Measurements from ENCODE around the gene TSPO.

The TSPO gene

DNA sequence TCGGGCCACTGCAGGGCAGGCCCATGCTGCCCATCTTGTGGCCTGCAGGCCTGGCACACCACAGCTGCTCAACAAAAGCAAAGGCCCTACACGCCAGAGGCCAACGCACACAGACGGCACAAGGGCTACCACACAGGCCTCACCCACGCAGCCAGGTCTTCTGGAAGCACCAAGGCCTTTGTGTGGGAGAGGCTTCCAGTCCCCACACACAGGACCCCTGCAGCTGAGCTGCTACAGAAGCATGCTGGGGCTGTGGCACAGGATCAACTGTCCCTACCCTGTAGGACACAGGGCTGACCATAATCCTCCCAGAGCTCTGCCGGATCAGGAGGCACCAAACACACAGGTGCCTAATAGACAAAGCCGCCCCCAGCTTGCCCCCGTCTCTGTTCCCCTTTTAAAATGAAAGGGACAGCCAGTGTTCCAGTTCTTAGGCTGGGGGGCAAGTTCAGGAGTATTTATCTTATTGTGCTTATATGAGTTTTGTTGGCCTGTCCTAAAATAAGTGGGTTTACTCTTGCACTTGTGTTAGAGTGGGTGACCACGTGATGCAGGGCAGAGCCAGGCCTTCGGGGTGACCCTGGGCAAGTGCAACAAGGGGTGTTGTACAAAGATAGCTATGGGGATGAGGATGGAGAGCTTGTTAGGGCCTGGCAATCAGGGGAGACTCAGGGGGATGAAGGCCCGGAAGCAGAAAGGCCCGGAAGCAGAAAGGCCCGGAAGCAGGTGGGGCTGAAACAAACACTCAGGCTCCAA lies 30.1 kb downstream of the TSPO start:
- no peak for DNase-seq

GRCh38 chr22:43182118-43182517 lies 30.8 kb downstream of the TSPO start:
- DNase-seq = no peak

DNA sequence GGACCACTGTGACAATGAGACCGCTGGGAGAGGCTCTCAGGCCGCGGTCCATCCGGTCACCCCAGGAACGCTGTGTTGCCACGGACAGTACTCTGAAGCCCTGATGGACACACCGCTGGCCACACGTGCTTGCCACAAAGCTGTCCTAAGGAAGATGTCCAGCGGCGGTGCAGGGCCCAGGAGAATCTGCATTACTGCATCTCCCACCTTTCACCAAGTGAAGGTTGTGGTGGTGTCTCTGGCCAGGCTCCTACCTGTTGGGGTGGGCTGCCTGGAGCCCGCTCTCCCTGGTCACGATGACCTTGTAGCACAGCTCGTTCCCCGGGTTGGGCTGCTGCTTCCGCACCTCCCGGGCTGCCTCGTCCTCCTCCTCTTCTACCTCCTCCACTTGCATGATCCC lies 31.4 kb downstream of the TSPO start:
- DNase-seq = no peak

DNA sequence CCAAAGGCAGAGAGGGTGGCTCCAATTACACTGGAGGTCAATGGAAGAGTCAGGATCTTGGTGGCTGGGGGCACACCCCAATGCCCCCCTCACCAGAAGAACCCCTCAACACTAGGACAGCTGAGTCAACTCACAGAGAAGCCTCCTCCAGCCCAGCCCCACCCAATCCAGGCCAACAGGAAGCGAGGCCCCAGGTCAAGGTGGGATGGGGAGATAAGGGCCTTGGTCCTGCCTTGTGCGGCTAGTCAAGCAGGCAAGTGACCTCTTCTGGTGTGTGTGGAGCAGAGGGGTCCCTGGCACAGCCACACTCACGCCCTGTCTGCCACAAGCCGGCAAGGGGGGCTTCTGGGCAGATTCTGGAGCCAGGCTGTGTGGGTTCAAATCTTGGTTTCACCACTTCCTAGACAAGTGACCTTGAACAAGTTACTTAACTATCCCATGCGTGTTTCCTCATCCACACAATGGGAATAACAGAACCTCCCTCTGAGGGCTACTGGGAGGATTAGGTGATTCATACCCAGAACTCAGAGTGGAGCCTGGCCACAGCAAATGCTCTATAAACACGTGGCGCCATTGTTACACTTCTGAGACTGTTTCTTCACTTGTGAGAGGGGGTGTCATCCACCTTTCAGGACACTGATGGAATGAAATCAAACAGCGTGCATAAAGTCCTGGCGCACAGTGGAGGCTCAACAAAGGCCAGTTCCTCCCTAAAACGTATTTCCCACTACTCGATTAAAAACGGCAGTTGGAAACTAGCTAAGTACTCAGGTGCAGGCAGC lies 32.3 kb downstream of the TSPO start:
- DNase-seq = no peak

DNA sequence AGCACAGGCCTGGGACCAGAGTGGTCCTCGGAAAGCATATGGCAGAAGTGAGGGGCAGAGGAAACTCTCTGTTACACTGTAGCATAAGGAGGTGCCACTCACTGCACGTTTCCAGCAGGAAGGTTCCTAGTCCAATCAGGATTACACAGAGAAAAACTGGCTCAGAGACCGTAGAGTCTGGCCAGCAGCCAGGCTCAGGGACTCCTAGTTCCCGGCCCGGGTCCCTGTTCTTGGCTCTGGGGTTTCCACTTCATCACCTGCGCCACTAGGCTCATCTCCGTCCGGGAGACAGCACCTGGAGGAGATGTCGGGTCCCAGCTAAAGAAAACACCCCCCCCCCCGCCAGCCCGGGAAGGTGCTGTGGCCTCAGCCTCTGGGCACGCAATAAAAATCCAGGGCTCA lies 34.5 kb downstream of the TSPO start:
- DNase-seq = no peak

DNA sequence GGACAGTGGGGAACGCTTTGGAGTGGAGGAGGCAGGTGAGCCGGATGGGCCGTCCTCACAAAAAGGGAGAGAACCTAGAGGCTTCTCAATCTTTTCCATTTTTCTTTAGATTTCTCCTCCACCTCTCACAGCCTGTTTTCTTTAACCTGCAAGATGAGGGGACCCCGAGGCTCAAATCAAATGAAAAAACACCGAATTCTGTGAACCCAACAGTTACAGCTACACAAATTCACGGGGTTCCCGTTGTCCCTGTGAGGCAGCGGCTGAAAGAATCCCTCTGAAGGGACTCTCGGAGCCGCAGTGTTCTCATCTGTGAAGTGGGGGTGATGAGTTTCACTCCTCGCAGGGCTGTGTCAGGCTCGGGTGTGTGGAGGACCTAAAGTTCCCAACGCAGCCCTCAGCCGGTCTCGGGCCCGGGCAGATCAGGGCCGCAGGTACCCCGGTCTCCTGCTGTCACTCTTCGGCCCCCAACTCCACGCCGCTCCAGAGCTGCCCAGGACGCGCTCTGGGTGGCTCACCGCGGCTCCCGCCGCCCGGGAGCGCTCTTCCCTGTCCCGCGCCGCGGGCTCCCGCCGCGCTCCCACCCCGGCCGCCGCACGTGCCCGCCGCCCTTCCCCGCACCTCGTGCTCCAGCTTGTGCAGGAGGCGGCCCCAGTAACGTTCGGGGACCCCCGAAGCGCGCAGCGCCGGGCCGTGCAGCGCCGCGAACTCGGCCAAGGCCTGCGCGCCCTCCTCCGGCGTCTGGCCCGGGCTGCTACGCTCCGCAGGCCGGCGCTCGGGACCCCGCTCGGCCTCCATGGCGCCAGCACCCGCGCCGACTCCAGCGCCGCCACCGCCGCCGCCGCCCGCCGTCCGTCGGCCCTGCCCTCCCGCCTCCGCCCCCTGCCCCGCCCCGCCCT lies 35.2 kb downstream of the TSPO start, which contains the start of gene TTLL12:
TTLL12 (minus strand) TSS at position 863 of the 899 bp plus-strand sequence; CDS start at position 798, 65 bp downstream.
- no peak for DNase-seq

GRCh38 chr22:43187171-43188099 lies 36.1 kb downstream of the TSPO start:
- peak; percentile 80 for DNase-seq

DNA sequence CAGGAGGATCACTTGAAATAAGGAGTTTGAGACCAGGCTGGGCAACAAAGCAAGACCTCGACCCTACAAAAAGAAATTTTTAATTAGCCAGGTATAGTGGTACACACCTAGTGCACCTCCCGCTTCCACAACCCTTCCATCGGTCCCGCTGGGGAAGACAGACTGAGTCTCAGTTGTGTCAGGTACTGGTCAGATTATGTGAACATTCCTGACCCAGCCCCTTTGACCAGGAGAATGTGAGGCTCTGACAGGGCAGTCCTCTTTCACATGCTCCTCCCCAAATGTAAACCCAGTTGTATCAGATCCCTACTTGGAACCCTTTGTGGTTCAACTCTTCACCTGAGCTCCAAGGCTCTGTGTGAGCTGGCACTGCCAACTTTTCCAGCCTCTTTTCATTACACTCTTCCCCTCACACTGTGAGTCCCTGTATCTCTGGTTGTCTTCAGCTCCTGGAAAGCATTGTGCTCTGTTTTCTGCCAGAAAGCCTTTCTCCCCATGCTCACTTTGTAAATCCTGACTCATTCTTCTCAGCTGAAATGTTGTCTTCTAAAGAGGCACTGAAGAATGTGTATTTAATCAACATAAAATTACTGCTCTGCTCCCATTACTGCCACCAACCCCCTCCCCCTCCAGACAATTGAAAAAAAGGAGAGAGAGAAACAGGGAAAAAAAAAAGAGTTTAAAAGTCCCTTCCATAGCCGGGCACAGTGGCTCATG lies 37.6 kb downstream of the TSPO start:
- no peak for DNase-seq

GRCh38 chr22:43191831-43192230 lies 40.5 kb downstream of the TSPO start:
- no peak for DNase-seq

- DNase-seq = no peak
These were observed 46.0 kb downstream of the TSPO start for GRCh38 chr22:43197271-43197941.

DNA sequence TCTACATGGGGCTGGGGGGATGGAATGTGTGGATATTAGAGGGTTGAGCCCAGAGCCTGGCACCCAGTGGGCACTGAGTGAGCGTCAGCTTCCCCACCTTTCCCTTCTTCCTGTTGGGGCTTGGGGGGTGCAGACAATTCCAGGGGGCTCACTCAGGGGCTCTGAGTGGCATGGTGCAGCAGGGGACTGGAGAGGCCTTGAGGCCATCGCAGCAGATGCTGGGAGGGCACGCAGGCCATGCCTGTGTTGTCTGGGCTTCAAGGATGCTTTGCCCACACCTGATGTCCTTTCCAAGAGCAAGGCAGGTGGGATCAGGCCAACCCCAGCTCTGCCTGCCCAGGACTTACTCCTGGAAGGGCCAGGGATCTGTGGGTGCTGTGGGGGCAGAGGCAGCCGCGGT lies 46.8 kb downstream of the TSPO start:
- no peak for DNase-seq

GRCh38 chr22:43198936-43199335 lies 47.6 kb downstream of the TSPO start:
- no peak for DNase-seq

DNA sequence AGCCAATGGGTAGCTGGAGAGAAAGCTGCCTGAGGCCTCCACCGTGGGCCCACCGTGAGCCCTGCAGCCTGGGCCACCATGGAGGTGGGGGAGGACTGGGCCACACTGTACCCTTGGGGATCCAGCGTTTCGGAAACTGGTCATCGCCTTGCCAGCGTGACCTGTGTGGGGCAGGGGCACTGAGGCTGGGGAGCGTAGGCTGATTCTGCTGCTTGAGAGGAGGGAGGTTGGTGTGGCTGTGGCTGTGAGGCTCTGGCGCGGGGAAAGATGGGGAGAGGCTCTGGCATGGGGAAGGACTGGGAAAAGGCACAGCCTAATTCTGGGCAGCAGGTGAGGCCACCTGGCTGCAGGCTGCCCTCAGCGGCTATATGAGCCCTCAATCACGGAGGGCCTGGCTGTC lies 48.2 kb downstream of the TSPO start:
- DNase-seq = no peak

DNA sequence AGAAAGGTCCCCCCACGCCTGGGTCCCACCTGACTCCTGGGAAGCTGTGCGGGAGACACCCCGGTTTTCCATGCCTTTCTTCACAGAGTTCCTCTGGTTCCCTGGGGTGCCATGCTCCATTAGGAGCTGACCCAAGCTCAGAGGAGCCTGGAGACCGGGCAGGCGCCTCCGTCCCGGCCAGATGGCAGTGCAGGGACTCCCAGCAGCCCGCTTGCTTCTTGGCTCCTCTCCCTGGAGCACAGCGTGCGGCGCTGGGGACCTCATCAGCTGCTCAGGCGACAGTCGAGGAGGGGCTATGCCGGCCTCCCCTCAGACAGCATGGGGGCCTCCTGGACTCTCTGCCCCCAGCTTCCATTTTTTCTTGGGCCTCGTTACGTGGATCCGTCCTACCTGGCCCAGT lies 48.7 kb downstream of the TSPO start:
- no peak for DNase-seq

GRCh38 chr22:43200555-43200954 lies 49.2 kb downstream of the TSPO start:
- DNase-seq = no peak

GRCh38 chr22:43201486-43202219 lies 50.3 kb downstream of the TSPO start:
- DNase-seq = no peak

DNA sequence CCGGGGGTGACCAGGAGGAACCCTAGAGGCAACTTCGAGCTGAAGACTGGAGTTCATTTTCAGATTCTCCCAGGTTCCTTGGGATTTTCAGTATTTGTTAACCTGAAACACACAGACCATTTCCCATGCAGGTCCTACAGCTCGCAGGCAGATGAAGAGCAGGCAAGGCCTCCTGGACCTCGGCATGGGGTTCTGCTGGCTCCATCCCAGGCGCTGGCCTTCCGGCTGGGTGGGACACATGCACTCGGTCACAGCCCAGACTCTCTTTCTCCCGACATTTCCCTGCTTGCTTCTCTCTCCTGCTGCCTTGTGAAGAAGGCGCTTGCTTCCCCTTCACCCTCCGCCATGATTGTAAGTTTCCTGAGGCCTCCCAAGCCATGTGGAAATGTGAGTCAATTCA lies 51.0 kb downstream of the TSPO start:
- no peak for DNase-seq

DNA sequence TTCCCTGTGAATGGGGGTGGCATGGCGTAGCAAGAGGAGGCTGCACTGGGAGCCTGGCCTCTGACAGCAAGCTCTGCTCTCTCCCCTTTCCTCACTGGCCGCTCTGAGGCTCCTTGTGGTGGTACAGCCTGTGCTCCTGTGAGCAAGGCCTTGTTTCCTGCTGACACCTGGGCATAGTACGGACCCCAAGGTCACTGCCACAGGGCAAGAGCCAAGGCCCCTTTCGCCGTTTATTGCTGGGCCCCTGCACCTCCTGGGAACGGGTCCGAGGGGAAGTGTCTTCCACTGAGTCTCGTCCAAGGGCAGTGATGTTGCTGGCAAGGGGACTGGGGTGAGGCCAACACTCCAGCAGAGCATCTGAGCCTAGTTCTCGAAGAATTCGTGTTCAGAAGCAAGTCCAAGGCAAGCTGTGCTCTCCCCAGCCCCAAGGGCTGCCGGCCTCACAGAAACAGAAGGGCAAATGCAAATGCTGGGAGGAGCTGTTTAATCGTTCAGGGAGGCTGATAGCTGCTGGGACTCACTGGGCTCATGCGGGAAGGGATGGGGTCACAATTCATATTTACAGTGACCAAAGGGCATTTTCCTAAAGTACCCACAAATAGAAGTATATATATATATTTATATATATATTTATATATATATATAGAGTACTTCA lies 51.5 kb downstream of the TSPO start:
- DNase-seq = no peak

GRCh38 chr22:43203471-43203981 lies 52.2 kb downstream of the TSPO start:
- no peak for DNase-seq
